HG03575 (cell line): ENCODE results near the gene WDR86.
A peak's percentile ranks its signal among the peaks of the same experiment; 100 is the strongest.

Source experiments
- ATAC-seq: cut with Tn5 transposase; IDR thresholded peaks from one replicate; pipeline ENCODE4 v1.9.1; 2021; ENCODE audit not compliant: unreplicated experiment, insufficient number of reproducible peaks, low FRiP score; ENCODE audit errors: extremely low read depth

Gene WDR86

DNA sequence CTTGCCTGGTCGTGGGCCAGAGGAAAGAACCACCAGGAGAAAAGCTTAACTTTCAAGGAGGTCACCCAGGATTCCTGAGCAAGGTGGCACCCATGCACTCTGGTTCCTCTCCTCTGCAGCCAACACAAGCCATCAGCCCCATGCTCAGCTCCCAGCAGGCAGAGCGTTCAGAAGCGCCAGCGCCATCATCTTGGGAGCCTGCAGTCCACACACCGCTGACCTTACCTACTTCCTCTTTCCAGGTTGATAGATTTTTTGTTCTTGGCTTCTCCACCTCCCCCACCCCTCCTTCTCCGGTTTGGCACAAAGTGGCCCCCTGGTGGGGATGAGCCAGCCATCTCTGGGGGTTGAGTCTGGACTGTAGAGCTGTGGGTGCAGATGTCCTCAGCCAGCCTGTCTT is 1.7 kb upstream of the WDR86 start:
- no peak for ATAC-seq

DNA sequence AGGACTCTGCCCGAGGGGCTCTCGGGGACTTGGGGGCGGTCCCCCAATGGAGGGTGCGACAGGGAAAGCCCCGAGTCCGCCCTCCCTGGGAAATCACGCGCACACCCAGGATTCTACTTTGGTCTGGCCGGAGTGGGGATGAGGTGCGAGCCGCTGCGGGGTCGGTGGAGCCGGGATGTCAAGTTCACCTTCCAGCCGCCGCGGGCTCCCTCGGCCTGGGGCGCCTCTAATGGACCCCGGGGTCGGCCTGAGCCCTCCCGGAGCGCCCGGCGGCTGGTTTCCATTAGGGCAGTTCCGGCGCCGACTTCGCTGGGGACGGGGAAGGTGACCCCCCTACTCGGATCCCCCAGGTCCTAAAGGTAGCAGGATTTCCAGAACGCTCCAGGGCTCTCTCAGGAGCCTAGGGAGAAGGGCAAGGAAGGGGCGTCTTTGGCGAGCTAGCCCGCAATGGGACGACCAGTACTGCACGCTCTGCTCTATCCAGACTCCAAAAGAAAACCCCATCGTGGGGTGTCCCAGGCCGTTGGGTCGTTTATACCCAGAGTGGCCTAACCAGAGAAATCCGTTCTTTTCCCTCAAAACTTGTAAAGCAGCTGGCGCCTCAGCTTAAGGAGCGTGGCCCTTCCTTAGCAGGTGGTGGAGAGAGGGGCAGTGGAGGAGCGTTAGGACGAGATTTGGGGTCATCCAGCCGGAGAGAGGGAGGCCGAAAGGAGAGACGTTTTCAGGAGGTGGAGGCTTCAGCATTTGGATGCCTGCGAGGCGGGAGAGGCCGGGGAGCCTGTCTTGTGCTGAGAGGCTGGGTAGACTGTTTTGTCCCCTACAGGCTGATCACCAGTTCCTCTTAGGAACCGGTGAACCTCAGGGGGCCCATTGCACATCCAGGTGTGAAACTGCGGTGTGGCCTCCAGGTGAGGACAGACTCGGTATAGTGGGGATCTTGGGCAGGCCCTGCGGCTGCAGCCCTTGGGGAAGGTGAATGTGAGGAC is 860 bp upstream of the WDR86 start:
- no peak for ATAC-seq

DNA sequence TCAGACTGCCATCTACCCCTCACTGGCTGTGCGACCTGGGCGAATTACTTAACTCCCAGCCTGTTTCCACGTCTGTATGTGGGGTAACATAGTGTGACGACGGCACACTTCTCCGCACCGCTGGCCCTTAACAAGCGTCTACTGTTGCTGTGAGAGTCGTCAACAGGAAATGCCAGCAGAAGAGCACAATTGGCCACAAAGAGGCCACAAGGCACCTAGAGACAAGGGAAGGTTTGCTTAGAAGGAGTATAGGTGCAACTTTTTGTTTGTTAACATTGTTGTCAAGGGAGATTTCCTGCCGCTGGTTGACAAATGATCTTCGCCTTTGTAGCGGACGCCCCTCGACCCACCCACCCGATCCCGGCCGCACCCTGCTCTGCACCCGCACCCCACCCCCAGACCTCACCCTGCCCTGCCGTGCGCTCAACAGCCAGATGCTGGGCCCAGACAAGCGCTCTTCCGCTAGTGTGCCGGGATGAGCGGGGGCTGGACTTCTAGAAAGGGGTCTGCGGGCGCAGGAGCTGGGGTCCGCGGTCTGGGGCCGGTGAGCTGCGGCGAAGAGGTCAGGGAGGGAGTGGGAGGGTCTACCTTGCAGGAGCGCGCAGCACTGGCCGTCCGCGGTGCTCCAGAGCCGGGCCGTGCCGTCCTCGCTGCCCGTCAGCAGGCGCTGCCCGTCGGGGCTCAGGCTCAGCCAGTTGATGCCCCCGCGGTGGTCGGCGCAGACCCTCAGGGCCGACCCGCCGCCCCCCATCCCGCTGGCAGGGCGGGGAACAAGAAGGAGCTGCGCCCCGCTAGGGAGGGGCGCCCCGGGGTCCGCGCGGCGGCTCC is 785 bp downstream of the WDR86 start:
- ATAC-seq, result no peak

DNA sequence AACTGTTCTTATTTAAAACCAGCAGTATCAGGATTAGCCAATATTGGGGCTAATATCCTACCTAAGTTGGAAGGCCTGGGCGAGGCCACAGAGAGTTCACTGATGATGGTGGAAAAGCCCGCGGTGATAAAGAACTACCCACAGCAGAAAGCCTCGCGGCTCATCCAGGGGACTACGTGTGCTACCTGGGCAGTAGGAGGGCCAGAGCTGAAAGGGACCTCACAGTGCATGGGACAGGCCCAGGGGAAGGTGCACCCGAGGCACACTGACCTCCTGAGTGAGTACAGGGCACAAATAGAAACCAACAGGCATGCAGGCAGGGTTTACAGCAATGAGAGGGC is 1.4 kb downstream of the WDR86 start:
- no peak for ATAC-seq

DNA sequence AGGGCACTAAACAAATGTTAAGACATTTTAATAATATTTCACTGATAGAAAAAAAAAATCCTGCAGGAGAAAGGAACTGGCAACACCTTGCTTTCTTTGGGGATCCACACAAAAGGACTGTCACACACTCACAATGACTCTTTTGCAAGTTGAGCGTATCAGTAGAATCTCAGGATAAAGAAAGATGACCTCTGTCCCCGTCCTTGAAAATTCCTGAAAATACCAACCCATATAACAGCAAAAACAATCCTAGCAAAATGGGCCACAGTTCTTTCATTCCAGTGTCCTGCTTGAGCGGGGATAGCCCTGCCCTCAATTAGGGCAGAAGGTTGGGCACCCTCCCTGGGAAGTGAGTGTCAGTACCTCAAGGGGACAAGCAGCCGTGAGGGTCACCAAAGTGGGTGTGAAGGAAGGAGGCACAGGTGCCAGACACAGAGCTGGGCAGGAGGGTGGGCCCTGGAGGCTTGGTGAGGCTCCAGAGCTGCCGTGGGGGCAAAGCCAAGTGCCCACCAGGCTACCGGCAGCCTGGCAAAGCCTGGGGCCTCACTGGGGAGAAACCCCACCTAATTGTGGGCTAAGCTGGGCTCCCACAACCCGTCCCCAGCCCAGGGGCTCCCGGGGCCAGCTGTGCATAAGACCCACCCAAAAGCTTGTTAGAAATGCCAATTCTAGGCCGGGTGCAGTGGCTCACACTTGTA is 2.8 kb downstream of the WDR86 start:
- no peak for ATAC-seq

GRCh38 chr7:151406051-151406875 is 3.6 kb downstream of the WDR86 start:
- no peak for ATAC-seq

DNA sequence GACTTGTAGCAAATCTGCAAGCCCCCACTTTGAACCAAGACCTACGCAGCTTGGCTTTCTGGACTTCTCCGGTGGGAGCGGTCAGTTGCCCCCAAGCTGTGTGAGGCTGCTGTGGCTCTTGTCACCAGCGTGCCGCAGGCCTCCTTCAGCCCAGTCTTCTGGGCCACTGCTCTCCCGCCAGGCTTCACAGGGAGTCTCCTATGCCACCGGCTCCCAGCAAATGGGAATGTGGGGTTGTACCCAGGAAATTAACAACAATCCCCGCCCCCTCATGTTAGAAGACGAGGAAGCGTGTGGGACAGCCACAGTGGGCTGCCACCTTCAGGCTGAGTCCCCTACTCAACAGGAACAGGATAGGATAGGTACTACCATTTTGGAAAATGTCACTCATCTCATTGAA is 4.2 kb downstream of the WDR86 start:
- no peak for ATAC-seq

DNA sequence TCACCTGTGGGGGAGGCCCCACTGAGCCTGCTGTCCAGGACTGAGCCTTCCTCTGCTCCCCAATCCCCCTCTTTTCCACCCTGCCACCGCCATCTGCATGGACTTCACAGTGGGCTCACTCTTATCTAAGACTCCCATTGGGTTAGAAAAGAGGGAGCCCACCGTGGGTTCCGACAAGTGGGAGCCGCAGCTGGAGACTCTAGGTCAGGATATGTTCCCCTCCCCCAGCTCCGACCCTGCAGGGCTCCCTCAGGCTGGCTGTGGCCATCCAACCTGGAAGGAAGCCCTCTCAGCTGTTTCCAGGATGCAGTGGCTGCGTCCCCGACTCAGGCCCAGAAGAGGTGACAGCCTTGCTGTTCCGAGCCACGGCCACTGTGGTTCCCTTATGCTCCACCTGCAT is 4.8 kb downstream of the WDR86 start:
- no peak for ATAC-seq

- no peak for ATAC-seq
These were observed 5.4 kb downstream of the WDR86 start for GRCh38 chr7:151404216-151405011.

- no peak for ATAC-seq
These were observed 6.1 kb downstream of the WDR86 start for GRCh38 chr7:151403764-151404163.

- ATAC-seq, result no peak
These were observed 7.6 kb downstream of the WDR86 start for GRCh38 chr7:151402029-151402835.

- ATAC-seq, result peak; percentile 62
These were observed 9.1 kb downstream of the WDR86 start for GRCh38 chr7:151400626-151401315.

DNA sequence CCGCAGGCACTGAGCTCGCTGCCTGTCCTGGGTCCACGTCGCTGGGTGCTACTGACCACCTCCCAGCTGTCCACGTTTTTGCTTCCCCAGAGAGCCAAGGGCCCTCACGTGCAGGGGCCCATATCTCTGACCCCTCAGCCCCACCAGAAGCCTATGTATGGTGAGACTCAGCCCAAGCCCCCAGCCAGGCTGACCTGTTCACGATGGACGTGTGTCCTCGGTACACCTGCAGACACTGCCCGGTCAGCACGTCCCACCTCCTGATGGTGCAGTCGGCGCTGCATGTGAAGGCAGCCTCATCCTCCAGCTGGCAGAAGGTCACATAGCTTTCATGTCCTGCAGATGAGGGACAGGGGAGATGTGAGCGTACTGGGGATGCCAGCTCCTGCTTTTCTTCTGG is 9.9 kb downstream of the WDR86 start:
- no peak for ATAC-seq

- ATAC-seq, result no peak
These were observed 10.6 kb downstream of the WDR86 start for GRCh38 chr7:151399305-151399601.

- no peak for ATAC-seq
These were observed 11.2 kb downstream of the WDR86 start for GRCh38 chr7:151398446-151399304.

- ATAC-seq, result no peak
These were observed 12.8 kb downstream of the WDR86 start for GRCh38 chr7:151397026-151397425.
